ENCODE results near the gene ASIC4. TPM values are rescaled to one million over a fixed set of nuclear protein-coding genes. Genes with fewer than 3 reads are reported as not detected.

The ASIC4 gene
- total and polyA plus RNA-seq, 2 of the 13 experiments (the other 11 are each of a cell fraction or from before 2014, with no cell fraction given): 0.03 TPM; not detected in 1

DNA sequence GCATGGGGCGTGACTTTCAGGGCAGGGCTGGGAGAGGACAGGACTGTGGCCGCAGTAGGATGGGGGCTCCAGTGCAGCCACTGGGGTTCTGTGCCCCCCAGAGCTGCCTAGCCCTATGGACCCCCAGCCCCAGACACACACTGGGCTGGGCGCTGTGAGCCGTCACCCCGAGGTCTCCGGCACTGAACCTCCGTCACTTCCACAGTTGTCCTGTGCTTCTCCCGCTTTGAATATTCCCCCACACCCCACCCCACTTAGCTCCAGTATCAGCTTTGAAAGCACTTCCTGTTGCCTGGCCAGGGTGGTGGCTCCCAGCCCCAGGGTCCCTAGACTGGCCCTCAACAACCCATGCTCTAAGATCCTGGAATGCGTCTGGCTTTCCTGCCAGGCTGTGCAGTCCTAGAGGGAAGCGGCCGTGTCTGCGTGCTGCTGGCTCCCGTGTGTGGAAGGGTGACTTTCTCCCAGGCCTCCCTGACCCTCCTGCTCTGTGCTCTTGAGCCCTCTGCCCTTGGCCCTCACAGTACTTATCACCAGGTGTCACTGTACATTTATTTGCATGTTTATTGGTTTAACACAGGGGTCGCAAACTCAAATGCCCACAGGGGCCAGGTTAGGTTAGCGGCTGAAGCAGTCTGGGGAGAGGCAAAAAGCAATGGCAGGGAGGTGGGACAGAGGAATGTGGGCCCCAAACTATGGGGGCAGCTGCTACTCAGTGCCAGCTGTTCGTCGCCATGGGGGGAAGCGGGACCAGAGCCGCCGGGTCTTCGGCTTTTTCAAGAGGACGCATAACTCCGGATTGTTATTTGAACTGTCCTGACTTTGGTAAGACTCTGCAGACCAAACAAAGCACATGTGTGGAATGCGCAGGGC is 47.1 kb downstream of the ASIC4 start (continued):
- TF ChIP-seq ZNF292 (CRISPR knock-in tag; IDR thresholded peaks at IDR 0.05; ENCODE audit: borderline replicate concordance, low read depth): no peak
- TF ChIP-seq, protein P1, sequence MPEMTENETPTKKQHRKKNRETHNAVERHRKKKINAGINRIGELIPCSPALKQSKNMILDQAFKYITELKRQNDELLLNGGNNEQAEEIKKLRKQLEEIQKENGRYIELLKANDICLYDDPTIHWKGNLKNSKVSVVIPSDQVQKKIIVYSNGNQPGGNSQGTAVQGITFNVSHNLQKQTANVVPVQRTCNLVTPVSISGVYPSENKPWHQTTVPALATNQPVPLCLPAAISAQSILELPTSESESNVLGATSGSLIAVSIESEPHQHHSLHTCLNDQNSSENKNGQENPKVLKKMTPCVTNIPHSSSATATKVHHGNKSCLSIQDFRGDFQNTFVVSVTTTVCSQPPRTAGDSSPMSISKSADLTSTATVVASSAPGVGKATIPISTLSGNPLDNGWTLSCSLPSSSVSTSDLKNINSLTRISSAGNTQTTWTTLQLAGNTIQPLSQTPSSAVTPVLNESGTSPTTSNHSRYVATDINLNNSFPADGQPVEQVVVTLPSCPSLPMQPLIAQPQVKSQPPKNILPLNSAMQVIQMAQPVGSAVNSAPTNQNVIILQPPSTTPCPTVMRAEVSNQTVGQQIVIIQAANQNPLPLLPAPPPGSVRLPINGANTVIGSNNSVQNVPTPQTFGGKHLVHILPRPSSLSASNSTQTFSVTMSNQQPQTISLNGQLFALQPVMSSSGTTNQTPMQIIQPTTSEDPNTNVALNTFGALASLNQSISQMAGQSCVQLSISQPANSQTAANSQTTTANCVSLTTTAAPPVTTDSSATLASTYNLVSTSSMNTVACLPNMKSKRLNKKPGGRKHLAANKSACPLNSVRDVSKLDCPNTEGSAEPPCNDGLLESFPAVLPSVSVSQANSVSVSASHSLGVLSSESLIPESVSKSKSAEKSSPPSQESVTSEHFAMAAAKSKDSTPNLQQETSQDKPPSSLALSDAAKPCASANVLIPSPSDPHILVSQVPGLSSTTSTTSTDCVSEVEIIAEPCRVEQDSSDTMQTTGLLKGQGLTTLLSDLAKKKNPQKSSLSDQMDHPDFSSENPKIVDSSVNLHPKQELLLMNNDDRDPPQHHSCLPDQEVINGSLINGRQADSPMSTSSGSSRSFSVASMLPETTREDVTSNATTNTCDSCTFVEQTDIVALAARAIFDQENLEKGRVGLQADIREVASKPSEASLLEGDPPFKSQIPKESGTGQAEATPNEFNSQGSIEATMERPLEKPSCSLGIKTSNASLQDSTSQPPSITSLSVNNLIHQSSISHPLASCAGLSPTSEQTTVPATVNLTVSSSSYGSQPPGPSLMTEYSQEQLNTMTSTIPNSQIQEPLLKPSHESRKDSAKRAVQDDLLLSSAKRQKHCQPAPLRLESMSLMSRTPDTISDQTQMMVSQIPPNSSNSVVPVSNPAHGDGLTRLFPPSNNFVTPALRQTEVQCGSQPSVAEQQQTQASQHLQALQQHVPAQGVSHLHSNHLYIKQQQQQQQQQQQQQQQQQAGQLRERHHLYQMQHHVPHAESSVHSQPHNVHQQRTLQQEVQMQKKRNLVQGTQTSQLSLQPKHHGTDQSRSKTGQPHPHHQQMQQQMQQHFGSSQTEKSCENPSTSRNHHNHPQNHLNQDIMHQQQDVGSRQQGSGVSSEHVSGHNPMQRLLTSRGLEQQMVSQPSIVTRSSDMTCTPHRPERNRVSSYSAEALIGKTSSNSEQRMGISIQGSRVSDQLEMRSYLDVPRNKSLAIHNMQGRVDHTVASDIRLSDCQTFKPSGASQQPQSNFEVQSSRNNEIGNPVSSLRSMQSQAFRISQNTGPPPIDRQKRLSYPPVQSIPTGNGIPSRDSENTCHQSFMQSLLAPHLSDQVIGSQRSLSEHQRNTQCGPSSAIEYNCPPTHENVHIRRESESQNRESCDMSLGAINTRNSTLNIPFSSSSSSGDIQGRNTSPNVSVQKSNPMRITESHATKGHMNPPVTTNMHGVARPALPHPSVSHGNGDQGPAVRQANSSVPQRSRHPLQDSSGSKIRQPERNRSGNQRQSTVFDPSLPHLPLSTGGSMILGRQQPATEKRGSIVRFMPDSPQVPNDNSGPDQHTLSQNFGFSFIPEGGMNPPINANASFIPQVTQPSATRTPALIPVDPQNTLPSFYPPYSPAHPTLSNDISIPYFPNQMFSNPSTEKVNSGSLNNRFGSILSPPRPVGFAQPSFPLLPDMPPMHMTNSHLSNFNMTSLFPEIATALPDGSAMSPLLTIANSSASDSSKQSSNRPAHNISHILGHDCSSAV (CRISPR knock-in tag; IDR thresholded peaks at IDR 0.05; ENCODE audit: borderline replicate concordance): no peak
- peak; percentile 28; the same call in 1 of the 2 replicates for TF ChIP-seq ESRRA (CRISPR knock-in tag; IDR thresholded peaks at IDR 0.05; ENCODE audit: low read depth)
- TF ChIP-seq TEAD3 (CRISPR knock-in tag; optimal IDR thresholded peaks at IDR 0.05; ENCODE audit: borderline replicate concordance): peak; percentile 81
- peak; percentile 58; the same call in 1 of the 2 replicates for TF ChIP-seq TBX2 (CRISPR knock-in tag; IDR thresholded peaks at IDR 0.05; ENCODE audit: borderline replicate concordance)
- no peak for TF ChIP-seq HDAC6 (IDR thresholded peaks at IDR 0.05; ENCODE audit: low read depth, low read length)
- no peak for TF ChIP-seq ZNF142 (CRISPR knock-in tag; IDR thresholded peaks at IDR 0.05)
- no peak for TF ChIP-seq ZNF614 (CRISPR knock-in tag; IDR thresholded peaks at IDR 0.05; ENCODE audit: borderline replicate concordance)
- TF ChIP-seq ZBTB1 (CRISPR knock-in tag; IDR thresholded peaks at IDR 0.05; ENCODE audit: borderline replicate concordance): no peak
- no peak for TF ChIP-seq RAD51 (IDR thresholded peaks at IDR 0.05; ENCODE audit: borderline replicate concordance)
- 0 out of 2 replicates have a peak, but pooled peaks have one; percentile 20 for TF ChIP-seq ERF (CRISPR knock-in tag; IDR thresholded peaks at IDR 0.05)
- TF ChIP-seq NRL (CRISPR knock-in tag; IDR thresholded peaks at IDR 0.05; ENCODE audit: borderline replicate concordance): peak; percentile 0; the same call in 1 of the 2 replicates

All from HepG2 (cell line).